H7 (cell line): Measurements from ENCODE around the gene CATSPERD. TPM values are rescaled to one million over a fixed set of nuclear protein-coding genes. Genes with fewer than 3 reads are reported as not detected.
A peak's percentile ranks its signal among the peaks of the same experiment; 100 is the strongest.

Source experiments
- DNase-seq: peaks from one replicate; pipeline ENCODE4 v3.0.0; 2012
- H3K27me3 ChIP-seq: 2 replicates; pipeline ENCODE4 v1.6.0; 2011; ENCODE audit warnings: mild to moderate bottlenecking, low read length; ENCODE audit not compliant: control insufficient read depth, insufficient read depth
- H3K36me3 ChIP-seq: replicated peaks from 2 replicates; pipeline ENCODE4 v1.5.1; 2011; ENCODE audit warnings: low read length; ENCODE audit not compliant: control insufficient read depth, insufficient read depth
- H3K4me3 ChIP-seq: 2 replicates; pipeline ENCODE4 v1.5.1; 2011; ENCODE audit warnings: low read depth, mild to moderate bottlenecking, control low read depth, low read length, moderate library complexity; ENCODE audit not compliant: insufficient read depth
- total RNA-seq: library from RNA; depleted of rRNA; stranded (reverse); fragments of >200 nt; shearing (Covaris generic); gene quantifications from 2 replicates; pipeline ENCODE4 v1.2.3, GENCODE V29; 2014

Gene CATSPERD
- total RNA-seq, 1 experiment from 2014 or later, result 0.03 TPM

GRCh38 chr19:5787409-5788182, 67.2 kb downstream of the CATSPERD start:
- no peak for DNase-seq
- H3K4me3 ChIP-seq, result no peak overlapping the region
- no peaks in the 10 kb centered on the region for H3K27me3 ChIP-seq
- H3K36me3 ChIP-seq, result peaks cover 20% of the 10 kb centered on the region

- H3K4me3 ChIP-seq, result no peak overlapping the region
- H3K36me3 ChIP-seq, result peaks cover 20% of the 10 kb centered on the region
- no peaks in the 10 kb centered on the region for H3K27me3 ChIP-seq
- no peak for DNase-seq
These were observed 68.0 kb downstream of the CATSPERD start for GRCh38 chr19:5788422-5788821.

GRCh38 chr19:5789351-5789761, 68.9 kb downstream of the CATSPERD start:
- Histone ChIP-seq H3K4me3 (no peak overlapping the region), H3K36me3 (peaks cover 20% of the 10 kb centered on the region), H3K27me3 (no peaks in the 10 kb centered on the region)
- DNase-seq, result no peak

- peaks cover 20% of the 10 kb centered on the region for H3K36me3 ChIP-seq
These were observed 69.6 kb downstream of the CATSPERD start for GRCh38 chr19:5789886-5790558.

GRCh38 chr19:5790559-5791520, 70.4 kb downstream of the CATSPERD start, which contains the start of gene DUS3L:
TSS of gene DUS3L (minus strand) at chr19:5791163. CDS start at chr19:5791141, 22 bp downstream.
- DNase-seq, result peak; percentile 98
- Histone ChIP-seq H3K36me3 (peaks cover 18% of the 10 kb centered on the region), H3K4me3 (peak within 1 kb of the TSS; percentile 98), H3K27me3 (no peaks in the 10 kb centered on the region)

More at GRCh38 chr19:5789886-5790558, 69.6 kb downstream of the CATSPERD start:
- Histone ChIP-seq H3K27me3 (no peaks in the 10 kb centered on the region), H3K4me3 (peak overlapping the region; percentile 98)
- no peak for DNase-seq

- peaks cover 11% of the 10 kb centered on the region for H3K36me3 ChIP-seq
- no peaks in the 10 kb centered on the region for H3K27me3 ChIP-seq
- H3K4me3 ChIP-seq, result no peak overlapping the region
- no peak for DNase-seq
These were observed 71.8 kb downstream of the CATSPERD start for GRCh38 chr19:5792224-5792623.

- Histone ChIP-seq H3K36me3 (peaks cover 8% of the 10 kb centered on the region), H3K27me3 (no peaks in the 10 kb centered on the region; the same call in 1 of the 2 replicates), H3K4me3 (no peak overlapping the region)
- DNase-seq, result no peak
These were observed 72.8 kb downstream of the CATSPERD start for GRCh38 chr19:5793188-5793587.

- Histone ChIP-seq H3K36me3 (no peaks in the 10 kb centered on the region), H3K27me3 (no peaks in the 10 kb centered on the region; the same call in 1 of the 2 replicates), H3K4me3 (no peak overlapping the region)
- DNase-seq, result no peak
These were observed 75.0 kb downstream of the CATSPERD start for GRCh38 chr19:5795382-5795919.

- no peak overlapping the region for H3K4me3 ChIP-seq
- H3K36me3 ChIP-seq, result no peaks in the 10 kb centered on the region
- DNase-seq, result no peak
- H3K27me3 ChIP-seq, result peaks cover 3% of the 10 kb centered on the region
These were observed 77.8 kb downstream of the CATSPERD start for GRCh38 chr19:5798244-5798643.

- Histone ChIP-seq H3K27me3 (peaks cover 11% of the 10 kb centered on the region), H3K4me3 (no peak overlapping the region), H3K36me3 (no peaks in the 10 kb centered on the region)
- DNase-seq, result peak; percentile 52
These were observed 79.1 kb downstream of the CATSPERD start for GRCh38 chr19:5799247-5800241.

- Histone ChIP-seq H3K4me3 (no peak overlapping the region), H3K36me3 (no peaks in the 10 kb centered on the region), H3K27me3 (peaks cover 17% of the 10 kb centered on the region)
- no peak for DNase-seq
These were observed 80.2 kb downstream of the CATSPERD start for GRCh38 chr19:5800361-5801270.

GRCh38 chr19:5801796-5802619, 81.6 kb downstream of the CATSPERD start:
- DNase-seq, result peak; percentile 91
- Histone ChIP-seq H3K36me3 (no peaks in the 10 kb centered on the region), H3K4me3 (no peak overlapping the region), H3K27me3 (peaks cover 17% of the 10 kb centered on the region)
